DMS53 (cell line): ENCODE data around the gene NDUFAF4.

Source experiments
- DNase-seq: peaks from one replicate; lab custom pipeline; 2025; lab: John Stamatoyannopoulos, UW

Gene NDUFAF4

GRCh38 chr6:96899019-96899418, 1.3 kb upstream of the NDUFAF4 start:
- peak; percentile 65 for DNase-seq

- DNase-seq = peak; percentile 61
These were observed 655 bp upstream of the NDUFAF4 start for GRCh38 chr6:96898241-96898851.

- no peak for DNase-seq
These were observed 8.5 kb downstream of the NDUFAF4 start for GRCh38 chr6:96889146-96889545.

GRCh38 chr6:96888745-96889144, 8.9 kb downstream of the NDUFAF4 start:
- DNase-seq = no peak

- DNase-seq = no peak
These were observed 11.2 kb downstream of the NDUFAF4 start for GRCh38 chr6:96886519-96886918.

GRCh38 chr6:96885187-96885631, 12.5 kb downstream of the NDUFAF4 start:
- peak; percentile 90 for DNase-seq

GRCh38 chr6:96878143-96878542, 19.5 kb downstream of the NDUFAF4 start:
- DNase-seq = no peak

GRCh38 chr6:96876886-96877545, 20.7 kb downstream of the NDUFAF4 start:
- DNase-seq = no peak

GRCh38 chr6:96872976-96873375, 24.7 kb downstream of the NDUFAF4 start:
- DNase-seq = no peak

GRCh38 chr6:96865055-96865405, 32.7 kb downstream of the NDUFAF4 start:
- DNase-seq = no peak

- DNase-seq = no peak
These were observed 33.3 kb downstream of the NDUFAF4 start for GRCh38 chr6:96864216-96865054.

- no peak for DNase-seq
These were observed 35.1 kb downstream of the NDUFAF4 start for GRCh38 chr6:96862560-96862959.

- no peak for DNase-seq
These were observed 36.1 kb downstream of the NDUFAF4 start for GRCh38 chr6:96861588-96861987.

GRCh38 chr6:96856856-96857255, 40.8 kb downstream of the NDUFAF4 start:
- DNase-seq = no peak

- DNase-seq = no peak
These were observed 44.6 kb downstream of the NDUFAF4 start for GRCh38 chr6:96853083-96853482.

GRCh38 chr6:96852605-96853004, 45.1 kb downstream of the NDUFAF4 start:
- DNase-seq = peak; percentile 59

- no peak for DNase-seq
These were observed 45.8 kb downstream of the NDUFAF4 start for GRCh38 chr6:96851858-96852257.

- no peak for DNase-seq
These were observed 48.1 kb downstream of the NDUFAF4 start for GRCh38 chr6:96849615-96850014.

- DNase-seq = no peak
These were observed 53.2 kb downstream of the NDUFAF4 start for GRCh38 chr6:96844530-96844929.

GRCh38 chr6:96841345-96841744, 56.3 kb downstream of the NDUFAF4 start:
- no peak for DNase-seq
